GM19463 (cell line): ENCODE measurements around the gene IGF1.
"Not testable (repeated sequence)": the region's sequence is repeated elsewhere in the genome, so short reads cannot be mapped to it uniquely, and the experiment has no call there.

Experiments
- ATAC-seq: cut with Tn5 transposase; IDR thresholded peaks from one replicate; pipeline ENCODE4 v1.9.1; 2021; ENCODE audit warnings: mild to moderate bottlenecking, moderate library complexity; ENCODE audit not compliant: unreplicated experiment

Gene IGF1

GRCh38 chr12:102462795-102463465 is 17.4 kb downstream of the IGF1 start:
- no peak for ATAC-seq

- ATAC-seq = no peak
Observed at GRCh38 chr12:102462386-102462785, 18.0 kb downstream of the IGF1 start.

- ATAC-seq = no peak
Observed at GRCh38 chr12:102461501-102461900, 18.9 kb downstream of the IGF1 start.

GRCh38 chr12:102459314-102459713 is 21.0 kb downstream of the IGF1 start:
- ATAC-seq = no peak

GRCh38 chr12:102454808-102455760 is 25.3 kb downstream of the IGF1 start:
- ATAC-seq = no peak

GRCh38 chr12:102454330-102454729 is 26.0 kb downstream of the IGF1 start:
- ATAC-seq = no peak

GRCh38 chr12:102452605-102453004 is 27.8 kb downstream of the IGF1 start:
- ATAC-seq = no peak

- ATAC-seq = not testable (repeated sequence)
Observed at GRCh38 chr12:102449018-102449417, 31.3 kb downstream of the IGF1 start.

GRCh38 chr12:102447426-102447825 is 32.9 kb downstream of the IGF1 start:
- ATAC-seq = not testable (repeated sequence)

- ATAC-seq = no peak
Observed at GRCh38 chr12:102444707-102445106, 35.7 kb downstream of the IGF1 start.

- ATAC-seq = no peak
Observed at GRCh38 chr12:102444093-102444492, 36.3 kb downstream of the IGF1 start.

GRCh38 chr12:102441077-102441596 is 39.2 kb downstream of the IGF1 start:
- no peak for ATAC-seq

- no peak for ATAC-seq
Observed at GRCh38 chr12:102439426-102440405, 40.6 kb downstream of the IGF1 start.

- ATAC-seq = no peak
Observed at GRCh38 chr12:102438827-102439210, 41.5 kb downstream of the IGF1 start.

- ATAC-seq = no peak
Observed at GRCh38 chr12:102438047-102438826, 42.1 kb downstream of the IGF1 start.

- no peak for ATAC-seq
Observed at GRCh38 chr12:102437511-102437910, 42.9 kb downstream of the IGF1 start.

GRCh38 chr12:102436867-102437266 is 43.5 kb downstream of the IGF1 start:
- no peak for ATAC-seq

- no peak for ATAC-seq
Observed at GRCh38 chr12:102435827-102436436, 44.4 kb downstream of the IGF1 start.

- ATAC-seq = no peak
Observed at GRCh38 chr12:102433304-102433703, 47.1 kb downstream of the IGF1 start.
